CD4-positive, CD25-positive, alpha-beta regulatory T cell (primary cell): ENCODE results near the gene NR3C2. TPM values are rescaled to one million over a fixed set of nuclear protein-coding genes. Genes with fewer than 3 reads are reported as not detected.
A peak's percentile ranks its signal among the peaks of the same experiment; 100 is the strongest.

ENCODE experiments used
- ATAC-seq, 2 donors: fragments of 150-1000 bp; cut with Tn5 transposase; one replicate each; pipeline ENCODE4 v1.10.0; 2021; ENCODE audit warnings: low read depth in 2 of 2, moderate number of reproducible peaks in 2 of 2, moderate library complexity in 1 of 2
- DNase-seq, 3 donors: peaks; one replicate each; pipeline versions ENCODE4 v3.0.0 to v3.0.0-alpha.2; 2012 to 2022; ENCODE audit warnings: mixed read lengths in 1 of 3
- H3K27ac ChIP-seq: one replicate; pipeline ENCODE4 v1.7.0; 2013; ENCODE audit warnings: mild to moderate bottlenecking, low read length; ENCODE audit not compliant: insufficient read depth, poor library complexity, severe bottlenecking
- H3K27me3 ChIP-seq: one replicate; pipeline ENCODE4 v1.7.0; 2013; ENCODE audit warnings: low read length; ENCODE audit not compliant: control insufficient read depth, insufficient read depth
- H3K36me3 ChIP-seq: one replicate; pipeline ENCODE4 v1.7.0; 2013; ENCODE audit warnings: mild to moderate bottlenecking, low read length, moderate library complexity; ENCODE audit not compliant: control insufficient read depth, insufficient read depth
- H3K4me1 ChIP-seq: 2 replicates; pipeline ENCODE4 v1.7.0; 2013; ENCODE audit warnings: mild to moderate bottlenecking, low read length; ENCODE audit not compliant: insufficient read depth, control insufficient read depth, poor library complexity, severe bottlenecking
- H3K4me3 ChIP-seq: one replicate; pipeline ENCODE4 v1.7.0; 2013; ENCODE audit warnings: low read depth, mild to moderate bottlenecking, low read length, moderate library complexity
- H3K9me3 ChIP-seq, 2 experiments: 1 replicate in 1 of 2; 2 replicates in 1 of 2; pipeline ENCODE4 v1.7.0; 2013; ENCODE audit warnings: low read length in 2 of 2, mild to moderate bottlenecking in 1 of 2, moderate library complexity in 1 of 2; ENCODE audit not compliant: control insufficient read depth in 2 of 2
- H3K27ac Mint-ChIP-seq, 3 donors: one replicate each; pipeline ENCODE4 v1.8.0; 2020 to 2022; ENCODE audit warnings: mild to moderate bottlenecking in 3 of 3, mixed read lengths in 3 of 3, moderate library complexity in 2 of 3
- H3K27me3 Mint-ChIP-seq: one replicate; pipeline ENCODE4 v1.8.0; 2022; ENCODE audit warnings: mild to moderate bottlenecking, mixed read lengths
- H3K36me3 Mint-ChIP-seq: one replicate; pipeline ENCODE4 v1.8.0; 2020; ENCODE audit warnings: mixed read lengths
- H3K4me1 Mint-ChIP-seq, 4 donors: one replicate each; pipeline ENCODE4 v1.8.0; 2020 to 2022; ENCODE audit warnings: mixed read lengths in 4 of 4, mild to moderate bottlenecking in 1 of 4
- H3K4me3 Mint-ChIP-seq, 4 donors: one replicate each; pipeline ENCODE4 v1.8.0; 2020 to 2022; ENCODE audit warnings: mild to moderate bottlenecking in 4 of 4, mixed read lengths in 4 of 4, moderate library complexity in 3 of 4
- H3K9me3 Mint-ChIP-seq, 7 donors: one replicate each; pipeline ENCODE4 v1.8.0; 2020 to 2022; ENCODE audit warnings: mixed read lengths in 7 of 7, mild to moderate bottlenecking in 3 of 7, moderate library complexity in 2 of 7
- polyA plus RNA-seq, 4 donors: library from polyadenylated mRNA; unstranded; fragments of 300-500 nt; fragmentation: Illumina TruSeq; gene quantifications; one replicate each; pipeline ENCODE4 v1.2.3, GENCODE V29; 2021
- total RNA-seq: library from RNA; stranded (reverse); gene quantifications from one replicate; pipeline ENCODE4 v1.2.3, GENCODE V29; 2022

NR3C2 gene
- total and polyA plus RNA-seq, 5 donors from 2014 or later = 1.2 to 16.1 (median 3.2) TPM

DNA sequence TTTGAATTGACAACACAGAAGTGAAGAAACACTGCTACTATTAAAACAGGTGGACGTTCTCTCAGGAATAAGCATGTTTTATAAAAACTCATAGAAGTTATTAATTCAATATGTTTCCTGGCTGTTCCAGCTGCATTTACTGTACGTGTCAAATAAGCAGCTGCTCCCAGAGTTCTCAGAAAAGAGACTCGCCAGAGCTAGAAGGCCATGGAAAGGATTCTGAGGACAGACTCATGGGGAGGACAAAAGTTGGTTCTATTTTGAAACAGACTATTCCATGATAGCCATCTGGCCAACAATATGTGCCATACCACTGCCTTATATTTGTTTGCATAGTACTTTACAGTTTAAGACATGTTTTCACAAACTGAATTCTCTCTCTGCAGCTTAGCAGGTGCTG is 136.5 kb downstream of the NR3C2 start:
- ATAC-seq = no peak
- Mint-ChIP-seq H3K27ac (peak overlapping the region in 1 of 3 donors; percentile 20), H3K36me3 (no peaks in the 10 kb centered on the region), H3K27me3 (no peaks in the 10 kb centered on the region), H3K4me3 (no peak overlapping the region), H3K4me1 (peaks cover 0 to 8% (median 5%) of the 10 kb centered on the region in 4 donors), H3K9me3 (peaks cover 0 to 6% (median 3%) of the 10 kb centered on the region in 7 donors)
- Histone ChIP-seq H3K27me3 (no peaks in the 10 kb centered on the region), H3K4me1 (no peaks in the 10 kb centered on the region), H3K27ac (no peak overlapping the region), H3K4me3 (no peak overlapping the region), H3K9me3 (peaks cover 0 to 4% of the 10 kb centered on the region in 2 experiments), H3K36me3 (no peaks in the 10 kb centered on the region)
- no peak for DNase-seq

GRCh38 chr4:148302416-148302815 is 139.8 kb downstream of the NR3C2 start:
- H3K9me3 Mint-ChIP-seq = peaks cover 0 to 8% (median 3%) of the 10 kb centered on the region in 7 donors
- H3K27ac ChIP-seq = no peak overlapping the region
- H3K27me3 ChIP-seq = no peaks in the 10 kb centered on the region
- ATAC-seq = no peak
- H3K4me3 ChIP-seq = no peak overlapping the region
- H3K36me3 Mint-ChIP-seq = peaks cover 4% of the 10 kb centered on the region
- no peaks in the 10 kb centered on the region for H3K27me3 Mint-ChIP-seq
- H3K27ac Mint-ChIP-seq = no peak overlapping the region
- peaks cover 0 to 4% of the 10 kb centered on the region in 2 experiments for H3K9me3 ChIP-seq
- H3K36me3 ChIP-seq = no peaks in the 10 kb centered on the region
- no peak for DNase-seq
- H3K4me3 Mint-ChIP-seq = no peak overlapping the region
- peaks cover 6 to 14% (median 10%) of the 10 kb centered on the region in 4 donors for H3K4me1 Mint-ChIP-seq
- H3K4me1 ChIP-seq = no peaks in the 10 kb centered on the region

DNA sequence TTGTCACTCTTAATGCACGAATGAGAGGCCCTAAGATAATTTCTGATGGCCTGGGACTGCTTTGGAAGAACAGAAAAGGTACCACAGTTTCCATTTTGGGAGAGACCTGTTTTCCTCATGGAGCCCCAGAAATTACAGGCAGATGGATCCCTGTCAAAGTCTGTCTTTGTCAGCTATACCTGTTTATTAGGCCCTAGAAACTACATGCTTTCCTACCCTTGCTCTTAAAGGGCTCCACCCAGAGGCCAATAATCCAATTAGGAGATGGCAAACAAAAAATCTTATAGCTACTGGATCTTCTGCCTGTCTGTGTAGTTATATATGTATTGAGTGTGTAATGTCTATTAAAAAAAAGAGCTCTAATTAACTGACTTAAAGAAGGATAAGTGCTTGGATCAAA is 141.3 kb downstream of the NR3C2 start:
- Histone ChIP-seq H3K27me3 (no peaks in the 10 kb centered on the region), H3K36me3 (no peaks in the 10 kb centered on the region), H3K4me3 (no peak overlapping the region), H3K27ac (no peak overlapping the region), H3K9me3 (peaks cover 0 to 4% of the 10 kb centered on the region in 2 experiments), H3K4me1 (no peaks in the 10 kb centered on the region)
- Mint-ChIP-seq H3K27me3 (no peaks in the 10 kb centered on the region), H3K4me3 (no peak overlapping the region), H3K36me3 (peaks cover 4% of the 10 kb centered on the region), H3K27ac (no peak overlapping the region), H3K4me1 (peaks cover 5 to 20% (median 10%) of the 10 kb centered on the region in 4 donors), H3K9me3 (peaks cover 0 to 8% (median 3%) of the 10 kb centered on the region in 7 donors)
- ATAC-seq = no peak
- DNase-seq = no peak

DNA sequence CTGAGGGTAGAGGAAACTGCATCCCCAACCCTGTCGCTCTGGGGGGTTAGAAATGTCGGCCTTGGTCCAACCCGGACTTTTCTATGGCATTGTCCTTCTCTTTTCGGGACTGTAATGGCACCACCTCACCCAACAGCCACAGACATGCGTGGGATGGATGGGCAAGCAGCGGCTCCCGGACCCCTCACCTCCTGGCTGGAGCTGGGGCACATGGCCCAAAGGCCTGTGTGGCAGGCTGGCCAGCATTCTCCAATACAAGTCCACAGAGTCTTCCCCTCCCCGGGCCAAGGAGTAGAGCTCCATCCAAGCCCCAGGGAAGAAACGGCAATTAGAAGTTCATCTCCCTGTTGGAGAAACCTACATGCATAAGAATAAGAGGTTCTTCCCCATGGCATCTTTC is 142.9 kb downstream of the NR3C2 start:
- Histone ChIP-seq H3K4me1 (no peaks in the 10 kb centered on the region), H3K36me3 (no peaks in the 10 kb centered on the region), H3K4me3 (no peak overlapping the region), H3K27ac (no peak overlapping the region), H3K27me3 (no peaks in the 10 kb centered on the region), H3K9me3 (peaks cover 0 to 4% of the 10 kb centered on the region in 2 experiments)
- H3K4me1 Mint-ChIP-seq = peaks cover 5 to 25% (median 11%) of the 10 kb centered on the region in 4 donors
- H3K27ac Mint-ChIP-seq = no peak overlapping the region
- peaks cover 4% of the 10 kb centered on the region for H3K36me3 Mint-ChIP-seq
- H3K9me3 Mint-ChIP-seq = peaks cover 0 to 7% (median 3%) of the 10 kb centered on the region in 7 donors
- H3K4me3 Mint-ChIP-seq = no peak overlapping the region
- ATAC-seq = no peak
- no peak for DNase-seq
- H3K27me3 Mint-ChIP-seq = no peaks in the 10 kb centered on the region

- Mint-ChIP-seq H3K4me3 (no peak overlapping the region), H3K36me3 (peaks cover 4% of the 10 kb centered on the region), H3K9me3 (peaks cover 0 to 7% (median 1%) of the 10 kb centered on the region in 7 donors), H3K27me3 (no peaks in the 10 kb centered on the region), H3K4me1 (peaks cover 5 to 37% (median 13%) of the 10 kb centered on the region in 4 donors), H3K27ac (no peak overlapping the region)
- H3K9me3 ChIP-seq = peaks cover 0 to 1% of the 10 kb centered on the region in 2 experiments
- no peak for DNase-seq
- ATAC-seq = no peak
- no peak overlapping the region for H3K27ac ChIP-seq
- H3K27me3 ChIP-seq = no peaks in the 10 kb centered on the region
- no peaks in the 10 kb centered on the region for H3K36me3 ChIP-seq
- no peaks in the 10 kb centered on the region for H3K4me1 ChIP-seq
- H3K4me3 ChIP-seq = no peak overlapping the region
Observed at GRCh38 chr4:148296498-148296897, 145.7 kb downstream of the NR3C2 start.

- Histone ChIP-seq H3K4me3 (no peak overlapping the region), H3K27me3 (no peaks in the 10 kb centered on the region), H3K27ac (no peak overlapping the region), H3K9me3 (no peaks in the 10 kb centered on the region), H3K36me3 (no peaks in the 10 kb centered on the region), H3K4me1 (no peaks in the 10 kb centered on the region)
- no peak overlapping the region for H3K4me3 Mint-ChIP-seq
- no peak for ATAC-seq
- H3K9me3 Mint-ChIP-seq = peaks cover 0 to 1% (median 0%) of the 10 kb centered on the region in 7 donors
- no peak overlapping the region for H3K27ac Mint-ChIP-seq
- no peaks in the 10 kb centered on the region for H3K27me3 Mint-ChIP-seq
- H3K36me3 Mint-ChIP-seq = peaks cover 4% of the 10 kb centered on the region
- DNase-seq = no peak
- peaks cover 5 to 37% (median 15%) of the 10 kb centered on the region in 4 donors for H3K4me1 Mint-ChIP-seq
Observed at GRCh38 chr4:148295642-148296041, 146.6 kb downstream of the NR3C2 start.

- Histone ChIP-seq H3K36me3 (no peaks in the 10 kb centered on the region), H3K27ac (no peak overlapping the region), H3K4me3 (no peak overlapping the region), H3K4me1 (no peaks in the 10 kb centered on the region), H3K27me3 (no peaks in the 10 kb centered on the region), H3K9me3 (no peaks in the 10 kb centered on the region)
- DNase-seq = no peak
- Mint-ChIP-seq H3K36me3 (peaks cover 4% of the 10 kb centered on the region), H3K27me3 (no peaks in the 10 kb centered on the region), H3K27ac (no peak overlapping the region), H3K9me3 (peaks cover 0 to 1% (median 0%) of the 10 kb centered on the region in 7 donors), H3K4me1 (peaks cover 5 to 42% (median 19%) of the 10 kb centered on the region in 4 donors), H3K4me3 (no peak overlapping the region)
- ATAC-seq = no peak
Observed at GRCh38 chr4:148293571-148293970, 148.6 kb downstream of the NR3C2 start.

DNA sequence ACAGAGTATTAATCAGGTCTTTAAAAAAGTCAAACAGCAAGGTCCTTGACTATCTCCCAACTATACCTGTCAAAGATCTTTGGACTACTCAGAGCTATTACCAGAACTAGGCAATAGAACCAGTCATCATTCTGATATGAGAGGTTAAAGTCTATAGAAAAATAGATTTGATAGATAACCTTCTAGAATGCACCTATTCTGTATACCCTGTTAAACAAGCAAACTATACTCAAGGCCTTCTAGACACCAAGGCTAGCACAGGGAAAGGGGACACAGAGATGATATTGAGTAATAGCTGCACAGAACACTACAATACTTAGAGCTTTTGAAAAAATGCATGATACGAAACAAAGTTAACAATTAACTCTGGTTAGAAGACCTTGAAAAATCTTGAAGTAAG is 149.5 kb downstream of the NR3C2 start:
- no peaks in the 10 kb centered on the region for H3K27me3 Mint-ChIP-seq
- no peak overlapping the region for H3K27ac Mint-ChIP-seq
- H3K27ac ChIP-seq = no peak overlapping the region
- no peak overlapping the region for H3K4me3 Mint-ChIP-seq
- DNase-seq (no peak), ATAC-seq (no peak)
- H3K4me3 ChIP-seq = no peak overlapping the region
- no peaks in the 10 kb centered on the region for H3K36me3 Mint-ChIP-seq
- no peaks in the 10 kb centered on the region for H3K9me3 Mint-ChIP-seq
- H3K27me3 ChIP-seq = no peaks in the 10 kb centered on the region
- no peaks in the 10 kb centered on the region for H3K4me1 ChIP-seq
- H3K36me3 ChIP-seq = no peaks in the 10 kb centered on the region
- peaks cover 0 to 40% (median 16%) of the 10 kb centered on the region in 4 donors for H3K4me1 Mint-ChIP-seq
- H3K9me3 ChIP-seq = no peaks in the 10 kb centered on the region
